ENCODE data around the gene ADGRE1. TPM values are rescaled to one million over a fixed set of nuclear protein-coding genes. Genes with fewer than 3 reads are reported as not detected.

ADGRE1 gene
- total and polyA plus RNA-seq, 7 experiments from 2014 or later = 4.2 to 31.7 (median 9.1) TPM

DNA sequence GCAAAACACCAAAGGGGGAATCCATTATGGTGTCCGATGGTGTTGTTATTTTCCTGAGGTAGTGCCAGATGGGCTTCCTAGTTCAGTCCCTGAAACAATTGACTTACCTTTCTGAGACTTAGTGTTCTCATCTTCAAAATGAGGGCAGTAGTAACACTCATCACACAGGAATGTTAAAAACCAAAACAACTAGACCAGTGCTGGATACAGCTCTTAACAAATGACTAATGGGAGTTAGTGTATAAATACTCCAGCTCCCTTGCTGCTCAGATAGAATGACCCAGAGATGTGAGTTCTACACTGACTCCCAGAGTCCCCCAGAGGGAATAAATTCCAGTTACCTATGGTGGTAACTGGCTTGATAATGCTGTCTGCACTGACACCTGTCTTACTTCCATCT, 84.0 kb downstream of the ADGRE1 start:
- CTCF ChIA-PET = no interaction called here
- H3K27ac ChIP-seq (ENCODE audit: low read depth, low read length) = no peak overlapping the region
- H3K27ac Mint-ChIP-seq = no peak overlapping the region

DNA sequence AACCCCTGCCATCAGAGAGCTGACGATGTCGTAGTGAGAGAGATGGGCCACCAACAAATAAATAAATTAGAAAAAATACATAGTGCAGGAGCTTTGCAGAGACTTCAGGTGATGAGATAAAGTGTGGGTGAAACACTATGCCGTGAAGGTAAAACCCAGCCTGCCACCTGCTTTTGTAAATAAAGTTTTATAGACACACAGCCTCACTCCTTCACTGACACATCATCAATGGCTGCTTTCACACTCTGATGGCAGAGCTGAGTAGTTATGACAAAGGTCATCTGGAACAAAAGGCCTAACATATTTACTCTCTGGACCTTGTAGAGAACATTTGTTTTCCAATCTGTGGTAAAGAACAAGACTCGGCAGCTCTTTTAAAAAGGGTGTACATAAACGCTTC, 88.8 kb downstream of the ADGRE1 start:
- ChIA-PET CTCF (no interaction called here), POLR2A (no interaction called here)
- DNase-seq (no peak), ATAC-seq (no peak)
- H3K4me1 ChIP-seq (ENCODE audit: control insufficient read depth in 2 of 2, insufficient read depth in 2 of 2, low read length in 2 of 2) = no peaks in the 10 kb centered on the region
- no peaks in the 10 kb centered on the region for H3K4me1 Mint-ChIP-seq
- H3K36me3 ChIP-seq (ENCODE audit: control insufficient read depth in 2 of 3, insufficient read depth in 3 of 3, low read length in 3 of 3) = peaks cover 0 to 25% (median 0%) of the 10 kb centered on the region in 3 experiments
- peaks cover 0 to 20% (median 5%) of the 10 kb centered on the region in 11 donors for H3K9me3 Mint-ChIP-seq
- H3K27me3 ChIP-seq (ENCODE audit: control insufficient read depth in 2 of 2, insufficient read depth in 2 of 2, low read length in 2 of 2) = no peaks in the 10 kb centered on the region
- no peak overlapping the region for H3K27ac ChIP-seq (ENCODE audit: low read depth, low read length)
- no peak overlapping the region for H3K27ac Mint-ChIP-seq
- H3K4me3 ChIP-seq (ENCODE audit: low read length) = no peak overlapping the region
- H3K4me3 Mint-ChIP-seq = no peak overlapping the region
- peaks cover 6 to 43% (median 32%) of the 10 kb centered on the region in 5 donors for H3K36me3 Mint-ChIP-seq
- H3K27me3 Mint-ChIP-seq = no peaks in the 10 kb centered on the region
- intact Hi-C loops (cut with micrococcal nuclease) = no loop called here
- peaks cover 0 to 14% (median 0%) of the 10 kb centered on the region in 3 experiments for H3K9me3 ChIP-seq (ENCODE audit: control insufficient read depth in 2 of 3, low read length in 3 of 3)

More for the DNA sequence above, 84.0 kb downstream of the ADGRE1 start:
- Histone ChIP-seq H3K36me3 (ENCODE audit: control insufficient read depth in 2 of 3, insufficient read depth in 3 of 3, low read length in 3 of 3) (peaks cover 0 to 10% (median 0%) of the 10 kb centered on the region in 3 experiments), H3K27me3 (ENCODE audit: control insufficient read depth in 2 of 2, insufficient read depth in 2 of 2, low read length in 2 of 2) (no peaks in the 10 kb centered on the region), H3K9me3 (ENCODE audit: control insufficient read depth in 2 of 3, low read length in 3 of 3) (no peaks in the 10 kb centered on the region), H3K4me1 (ENCODE audit: control insufficient read depth in 2 of 2, insufficient read depth in 2 of 2, low read length in 2 of 2) (no peaks in the 10 kb centered on the region), H3K4me3 (ENCODE audit: low read length) (no peak overlapping the region)
- no peak overlapping the region for H3K4me3 Mint-ChIP-seq
- peaks cover 0 to 3% (median 0%) of the 10 kb centered on the region in 11 donors for H3K9me3 Mint-ChIP-seq
- intact Hi-C loops (cut with micrococcal nuclease) = no loop called here
- ATAC-seq (no peak), DNase-seq (no peak)
- no peaks in the 10 kb centered on the region for H3K27me3 Mint-ChIP-seq
- POLR2A ChIA-PET = no interaction called here
- peaks cover 0 to 8% (median 3%) of the 10 kb centered on the region in 7 donors for H3K4me1 Mint-ChIP-seq
- peaks cover 0 to 20% (median 14%) of the 10 kb centered on the region in 5 donors for H3K36me3 Mint-ChIP-seq

DNA sequence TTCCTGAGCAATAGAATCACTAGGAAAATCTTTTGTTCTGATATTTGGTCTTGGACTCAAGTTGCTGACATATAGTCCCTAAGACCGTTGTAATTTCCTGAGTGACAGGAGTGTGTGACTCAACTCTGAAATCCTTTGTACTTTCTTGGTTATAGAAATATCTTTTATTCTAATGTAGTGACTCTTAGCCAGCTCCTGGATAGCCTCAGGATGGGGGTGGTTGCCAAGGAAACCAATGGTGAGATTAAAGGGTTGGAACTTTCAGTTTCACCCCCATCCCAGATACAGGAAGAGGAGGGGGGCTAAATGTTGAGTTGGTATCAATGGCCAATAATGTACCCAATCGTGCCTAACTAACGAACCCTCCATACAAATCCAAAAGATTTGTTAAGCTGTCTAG, 92.0 kb downstream of the ADGRE1 start:
- no peak for DNase-seq
- peaks cover 0 to 20% (median 0%) of the 10 kb centered on the region in 3 experiments for H3K9me3 ChIP-seq (ENCODE audit: control insufficient read depth in 2 of 3, low read length in 3 of 3)
- Mint-ChIP-seq H3K4me1 (no peaks in the 10 kb centered on the region), H3K27ac (peak overlapping the region in 1 of 9 donors; percentile 19), H3K36me3 (peaks cover 9 to 64% (median 48%) of the 10 kb centered on the region in 5 donors), H3K4me3 (no peak overlapping the region), H3K27me3 (no peaks in the 10 kb centered on the region), H3K9me3 (peaks cover 6 to 39% (median 19%) of the 10 kb centered on the region in 11 donors)
- no peak overlapping the region for H3K27ac ChIP-seq (ENCODE audit: low read depth, low read length)
- POLR2A ChIA-PET = no interaction called here
- no peaks in the 10 kb centered on the region for H3K4me1 ChIP-seq (ENCODE audit: control insufficient read depth in 2 of 2, insufficient read depth in 2 of 2, low read length in 2 of 2)
- no peak for ATAC-seq
- H3K27me3 ChIP-seq (ENCODE audit: control insufficient read depth in 2 of 2, insufficient read depth in 2 of 2, low read length in 2 of 2) = no peaks in the 10 kb centered on the region
- intact Hi-C loops (cut with micrococcal nuclease) = no loop called here
- CTCF ChIA-PET = no interaction called here
- peaks cover 0 to 46% (median 0%) of the 10 kb centered on the region in 3 experiments for H3K36me3 ChIP-seq (ENCODE audit: control insufficient read depth in 2 of 3, insufficient read depth in 3 of 3, low read length in 3 of 3)
- H3K4me3 ChIP-seq (ENCODE audit: low read length) = no peak overlapping the region

DNA sequence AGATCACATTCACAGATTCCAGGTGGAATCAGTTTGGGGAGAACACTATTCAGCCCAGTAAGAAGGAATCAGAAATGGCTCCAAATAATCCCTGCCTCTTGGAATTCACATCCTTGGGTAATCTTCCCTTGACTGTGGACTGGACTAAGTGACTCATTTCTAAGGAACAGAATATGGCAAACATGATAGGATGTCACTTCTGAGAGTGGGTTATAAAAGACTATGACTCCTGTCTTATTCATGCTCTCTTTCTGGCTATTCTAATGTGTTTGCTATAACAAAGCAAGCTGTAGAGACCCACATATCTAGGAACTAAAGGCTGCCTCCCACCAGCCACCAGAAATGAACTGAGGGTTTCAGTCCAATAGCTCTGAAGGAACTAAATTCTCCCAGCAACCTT, 96.1 kb downstream of the ADGRE1 start:
- intact Hi-C loops (cut with micrococcal nuclease) = no loop called here
- DNase-seq (no peak), ATAC-seq (no peak)
- ChIA-PET POLR2A (no interaction called here), CTCF (no interaction called here)
- Histone ChIP-seq H3K9me3 (ENCODE audit: control insufficient read depth in 2 of 3, low read length in 3 of 3) (peaks cover 0 to 20% (median 6%) of the 10 kb centered on the region in 3 experiments), H3K4me1 (ENCODE audit: control insufficient read depth in 2 of 2, insufficient read depth in 2 of 2, low read length in 2 of 2) (no peaks in the 10 kb centered on the region), H3K4me3 (ENCODE audit: low read length) (no peak overlapping the region), H3K36me3 (ENCODE audit: control insufficient read depth in 2 of 3, insufficient read depth in 3 of 3, low read length in 3 of 3) (peaks cover 0 to 59% (median 10%) of the 10 kb centered on the region in 3 experiments), H3K27ac (ENCODE audit: low read depth, low read length) (no peak overlapping the region), H3K27me3 (ENCODE audit: control insufficient read depth in 2 of 2, insufficient read depth in 2 of 2, low read length in 2 of 2) (no peaks in the 10 kb centered on the region)
- H3K36me3 Mint-ChIP-seq = peaks cover 5 to 75% (median 57%) of the 10 kb centered on the region in 5 donors
- peaks cover 7 to 52% (median 23%) of the 10 kb centered on the region in 11 donors for H3K9me3 Mint-ChIP-seq
- H3K27me3 Mint-ChIP-seq = no peaks in the 10 kb centered on the region
- peaks cover 0 to 2% (median 0%) of the 10 kb centered on the region in 7 donors for H3K4me1 Mint-ChIP-seq
- no peak overlapping the region for H3K4me3 Mint-ChIP-seq
- H3K27ac Mint-ChIP-seq = no peak overlapping the region

DNA sequence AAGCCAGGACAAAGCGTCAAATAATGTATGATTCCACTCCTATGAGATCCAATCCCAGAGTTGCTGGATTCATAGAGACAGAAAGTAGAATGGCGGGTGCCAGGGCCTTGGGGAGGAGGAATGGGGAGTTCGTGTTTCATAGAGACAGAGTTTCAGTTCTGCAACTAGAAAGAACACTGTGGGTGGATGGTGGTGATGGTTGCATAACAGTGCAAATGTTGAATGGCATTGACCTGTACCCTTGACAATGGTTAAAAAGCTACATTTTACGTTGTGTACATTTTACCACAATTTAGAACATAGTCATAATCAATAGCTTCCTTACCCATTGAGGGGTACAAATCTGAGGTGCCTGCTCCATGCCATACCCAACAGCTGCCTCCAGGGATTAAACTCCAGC, 100.5 kb downstream of the ADGRE1 start:
- DNase-seq = no peak
- no peak overlapping the region for H3K27ac ChIP-seq (ENCODE audit: low read depth, low read length)
- no peak for ATAC-seq
- Mint-ChIP-seq H3K4me1 (peaks cover 0 to 3% (median 0%) of the 10 kb centered on the region in 7 donors), H3K4me3 (peak overlapping the region in 1 of 10 donors; percentile 2), H3K27me3 (no peaks in the 10 kb centered on the region), H3K36me3 (peaks cover 5 to 60% (median 41%) of the 10 kb centered on the region in 5 donors), H3K27ac (peak overlapping the region in 1 of 9 donors; percentile 4), H3K9me3 (peaks cover 7 to 41% (median 23%) of the 10 kb centered on the region in 11 donors)
- no peaks in the 10 kb centered on the region for H3K4me1 ChIP-seq (ENCODE audit: control insufficient read depth in 2 of 2, insufficient read depth in 2 of 2, low read length in 2 of 2)
- no peak overlapping the region for H3K4me3 ChIP-seq (ENCODE audit: low read length)
- H3K27me3 ChIP-seq (ENCODE audit: control insufficient read depth in 2 of 2, insufficient read depth in 2 of 2, low read length in 2 of 2) = no peaks in the 10 kb centered on the region
- intact Hi-C loops (cut with micrococcal nuclease) = no loop called here
- H3K9me3 ChIP-seq (ENCODE audit: control insufficient read depth in 2 of 3, low read length in 3 of 3) = peaks cover 0 to 17% (median 6%) of the 10 kb centered on the region in 3 experiments
- ChIA-PET POLR2A (interaction anchor here (0.6 kb wide), 1 partner anchor 766 kb away, joined by 4 read pairs; no protein-coding TSS in a partner anchor), CTCF (interaction anchor here (0.6 to 0.7 kb wide), 2 partner anchors 98 to 125 kb away, joined by 3 to 5 read pairs; no protein-coding TSS in a partner anchor)
- H3K36me3 ChIP-seq (ENCODE audit: control insufficient read depth in 2 of 3, insufficient read depth in 3 of 3, low read length in 3 of 3) = peaks cover 0 to 49% (median 10%) of the 10 kb centered on the region in 3 experiments

DNA sequence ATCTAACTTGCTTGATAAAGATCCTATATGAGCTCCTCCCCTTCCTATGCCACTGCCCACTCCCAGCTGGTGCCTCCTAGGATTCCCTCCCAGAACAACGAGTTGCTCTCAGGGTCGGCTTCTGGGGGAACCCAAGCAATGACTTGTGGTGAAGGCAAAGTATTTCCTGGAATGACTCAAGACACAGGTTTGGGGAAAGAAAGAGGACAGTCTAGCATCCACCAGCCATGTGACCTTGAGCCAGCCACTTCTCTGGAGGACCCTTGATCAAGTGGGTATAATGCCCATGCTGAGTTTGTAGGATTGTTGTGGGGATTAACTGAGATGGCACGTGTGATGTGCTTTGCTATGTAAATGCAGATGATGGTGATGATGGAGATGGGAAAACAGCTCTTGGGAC, 100.9 kb downstream of the ADGRE1 start:
- no peak for DNase-seq
- no peak for ATAC-seq
- Mint-ChIP-seq H3K36me3 (peaks cover 5 to 57% (median 38%) of the 10 kb centered on the region in 5 donors), H3K9me3 (peaks cover 5 to 41% (median 23%) of the 10 kb centered on the region in 11 donors), H3K4me3 (no peak overlapping the region), H3K27ac (no peak overlapping the region), H3K4me1 (peaks cover 0 to 6% (median under 1%) of the 10 kb centered on the region in 7 donors), H3K27me3 (no peaks in the 10 kb centered on the region)
- Histone ChIP-seq H3K4me1 (ENCODE audit: control insufficient read depth in 2 of 2, insufficient read depth in 2 of 2, low read length in 2 of 2) (no peaks in the 10 kb centered on the region), H3K9me3 (ENCODE audit: control insufficient read depth in 2 of 3, low read length in 3 of 3) (peaks cover 0 to 15% (median 6%) of the 10 kb centered on the region in 3 experiments), H3K27me3 (ENCODE audit: control insufficient read depth in 2 of 2, insufficient read depth in 2 of 2, low read length in 2 of 2) (no peaks in the 10 kb centered on the region), H3K36me3 (ENCODE audit: control insufficient read depth in 2 of 3, insufficient read depth in 3 of 3, low read length in 3 of 3) (peaks cover 0 to 45% (median 10%) of the 10 kb centered on the region in 3 experiments), H3K27ac (ENCODE audit: low read depth, low read length) (no peak overlapping the region), H3K4me3 (ENCODE audit: low read length) (no peak overlapping the region)
- intact Hi-C loops (cut with micrococcal nuclease) = no loop called here
- CTCF ChIA-PET = interaction anchor here (0.6 to 0.7 kb wide), 2 partner anchors 98 to 125 kb away, joined by 3 to 5 read pairs; no protein-coding TSS in a partner anchor
- POLR2A ChIA-PET = no interaction called here
